Activated CD4-positive, alpha-beta T cell treated with anti-CD3 and anti-CD28 coated beads, Interleukin-2, amount 50 U/mL, for 4 hours (primary cell): ENCODE data around the gene RDH13.
A peak's percentile ranks its signal among the peaks of the same experiment; 100 is the strongest.
"Not testable (repeated sequence)": the region's sequence is repeated elsewhere in the genome, so short reads cannot be mapped to it uniquely, and the experiment has no call there.

Experiments used
- DNase-seq, 2 experiments: peaks; one replicate each; pipeline ENCODE4 v3.0.0-alpha.2; 2020

Gene RDH13, protein sequence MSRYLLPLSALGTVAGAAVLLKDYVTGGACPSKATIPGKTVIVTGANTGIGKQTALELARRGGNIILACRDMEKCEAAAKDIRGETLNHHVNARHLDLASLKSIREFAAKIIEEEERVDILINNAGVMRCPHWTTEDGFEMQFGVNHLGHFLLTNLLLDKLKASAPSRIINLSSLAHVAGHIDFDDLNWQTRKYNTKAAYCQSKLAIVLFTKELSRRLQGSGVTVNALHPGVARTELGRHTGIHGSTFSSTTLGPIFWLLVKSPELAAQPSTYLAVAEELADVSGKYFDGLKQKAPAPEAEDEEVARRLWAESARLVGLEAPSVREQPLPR

DNA sequence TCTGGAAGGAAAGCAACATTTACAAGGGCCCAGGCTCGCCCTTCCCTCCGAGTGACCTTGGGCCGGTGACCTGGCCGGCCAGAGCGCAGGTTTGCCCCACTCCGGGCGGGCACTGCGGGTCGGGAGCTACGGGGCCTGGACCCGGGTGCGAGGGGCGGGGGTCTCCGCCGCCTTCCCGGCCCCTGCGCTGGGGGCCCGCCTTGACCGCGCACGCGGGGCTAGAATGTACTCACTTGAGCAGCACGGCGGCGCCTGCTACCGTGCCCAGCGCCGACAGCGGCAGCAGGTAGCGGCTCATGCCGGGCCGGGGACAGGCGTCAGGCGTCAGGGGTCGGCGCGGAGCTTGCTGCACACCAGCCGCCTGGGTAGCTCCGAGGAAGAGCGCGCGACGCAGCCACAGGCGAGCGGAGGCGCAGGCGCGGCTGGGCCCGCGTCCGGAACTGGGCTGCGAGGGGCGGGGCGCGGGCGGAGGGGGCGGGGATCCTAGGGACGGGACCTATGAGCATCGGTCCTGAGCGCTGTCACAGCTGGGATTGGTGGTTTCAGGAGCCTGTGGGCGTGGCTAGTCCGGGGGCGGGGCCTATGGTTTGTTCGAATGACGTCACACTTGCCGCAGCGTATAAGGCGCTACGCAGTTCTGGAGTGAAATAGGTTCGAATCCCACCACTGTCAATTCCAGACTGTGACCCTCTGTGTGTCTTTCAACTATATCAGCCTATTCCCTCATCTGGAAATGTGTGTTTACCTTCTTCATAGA lies at the start of gene RDH13:
Gene RDH13 (minus strand): TSS at position 414 of the 757 bp plus-strand sequence. CDS start 116 bp downstream, at position 298.
- DNase-seq, result peak; percentile 97 to 98

- no peak for DNase-seq
These were observed 49.4 kb upstream of the RDH13 start for GRCh38 chr19:55112246-55112776.

- DNase-seq, result no peak
These were observed 48.4 kb upstream of the RDH13 start for GRCh38 chr19:55111238-55111831.

DNA sequence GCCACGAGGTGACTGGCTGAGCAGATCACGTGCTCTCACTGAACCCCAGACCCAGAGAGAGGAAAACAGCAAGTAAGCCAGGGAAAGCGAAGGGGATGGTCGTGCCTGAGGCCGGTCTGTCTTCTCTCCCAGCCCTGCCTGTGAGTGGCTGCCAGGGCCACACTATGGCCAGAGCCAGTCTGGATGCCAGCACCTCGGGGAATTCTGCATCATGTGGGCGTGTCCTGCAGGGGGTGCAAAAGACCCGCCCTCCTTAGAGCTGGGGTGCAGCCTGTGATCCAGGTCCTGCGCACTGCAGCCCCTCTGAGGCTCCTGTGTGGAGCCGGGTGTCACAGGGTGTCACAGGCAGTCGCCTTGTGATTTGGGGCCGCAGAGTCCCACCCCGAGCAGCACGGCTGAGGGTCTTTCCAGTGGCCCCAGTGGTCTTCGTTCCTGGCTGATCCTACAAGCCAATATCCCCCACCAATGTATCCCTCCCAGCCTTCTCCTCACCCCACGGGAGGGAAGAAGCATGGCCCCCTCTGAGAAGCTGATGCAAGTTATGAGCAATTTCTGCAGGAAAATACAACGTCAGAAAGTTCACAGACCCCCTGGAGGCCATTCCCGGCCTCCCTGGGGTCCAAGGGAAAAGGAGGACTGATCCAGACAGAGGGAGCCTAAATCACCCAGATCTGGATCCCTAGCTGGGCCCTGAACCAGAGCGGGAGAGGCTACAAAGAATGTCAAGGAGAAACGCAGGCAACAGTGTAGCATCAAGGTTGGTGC lies 46.8 kb upstream of the RDH13 start:
- DNase-seq, result no peak

GRCh38 chr19:55107252-55107651 lies 44.3 kb upstream of the RDH13 start:
- not testable (repeated sequence) for DNase-seq

DNA sequence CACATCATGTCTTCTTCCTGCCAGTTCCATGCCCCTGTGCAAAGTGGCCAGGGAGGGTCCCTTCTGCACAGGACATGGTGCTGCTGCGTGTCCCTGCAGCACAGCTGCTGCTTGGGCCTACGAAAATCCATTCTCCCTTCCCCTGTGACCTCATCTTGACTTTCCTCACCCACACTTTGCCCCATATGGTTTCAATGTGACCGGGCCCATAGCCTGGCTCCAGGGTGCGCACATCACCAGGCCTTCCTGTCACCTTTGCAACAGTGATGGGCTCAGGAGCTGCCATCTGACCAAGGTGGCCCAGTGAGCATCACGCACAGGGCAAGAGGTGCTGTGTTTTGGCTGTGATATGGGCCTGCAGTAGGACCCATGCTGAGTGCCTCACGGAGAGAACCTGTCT lies 43.6 kb upstream of the RDH13 start:
- DNase-seq, result no peak

DNA sequence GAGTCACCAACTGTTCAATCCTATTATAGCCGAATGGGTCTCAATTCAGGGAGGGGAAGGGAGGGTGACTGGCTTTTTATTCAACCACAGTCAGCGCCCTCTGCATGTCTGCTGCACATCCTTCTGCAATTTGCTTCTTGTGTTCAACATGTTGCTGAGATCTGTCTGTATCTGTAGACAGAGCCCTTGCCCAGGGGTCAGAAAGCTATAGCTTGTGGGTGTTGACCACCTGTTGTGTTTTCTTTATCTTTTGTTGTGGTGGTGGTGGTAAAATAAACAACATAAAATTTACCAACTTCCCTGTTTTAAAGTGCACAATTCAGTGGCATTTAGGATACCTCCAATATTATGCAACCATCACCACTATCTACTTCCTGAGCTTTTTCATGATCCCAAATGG lies 42.3 kb upstream of the RDH13 start:
- no peak for DNase-seq

- DNase-seq, result no peak
These were observed 40.2 kb upstream of the RDH13 start for GRCh38 chr19:55103190-55103589.

DNA sequence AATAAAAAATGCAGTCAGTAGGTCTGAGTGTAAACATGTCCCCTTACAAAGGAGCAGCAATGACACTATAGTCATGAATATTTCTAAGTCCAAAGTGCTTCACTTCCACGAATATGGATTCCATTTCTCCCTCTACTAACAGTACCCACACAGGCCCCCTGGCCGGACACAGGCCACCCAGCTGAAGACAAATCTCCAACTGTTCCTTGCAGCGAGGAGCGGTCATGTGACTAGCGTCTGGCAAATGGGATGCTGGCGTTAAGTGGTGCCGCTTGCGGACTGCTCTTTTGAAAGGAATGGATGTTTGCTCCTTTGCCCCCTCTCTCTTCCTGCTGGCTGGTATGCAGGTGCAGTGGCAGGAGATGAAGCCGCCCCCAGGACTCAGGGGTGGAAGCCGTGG lies 38.3 kb upstream of the RDH13 start:
- no peak for DNase-seq

DNA sequence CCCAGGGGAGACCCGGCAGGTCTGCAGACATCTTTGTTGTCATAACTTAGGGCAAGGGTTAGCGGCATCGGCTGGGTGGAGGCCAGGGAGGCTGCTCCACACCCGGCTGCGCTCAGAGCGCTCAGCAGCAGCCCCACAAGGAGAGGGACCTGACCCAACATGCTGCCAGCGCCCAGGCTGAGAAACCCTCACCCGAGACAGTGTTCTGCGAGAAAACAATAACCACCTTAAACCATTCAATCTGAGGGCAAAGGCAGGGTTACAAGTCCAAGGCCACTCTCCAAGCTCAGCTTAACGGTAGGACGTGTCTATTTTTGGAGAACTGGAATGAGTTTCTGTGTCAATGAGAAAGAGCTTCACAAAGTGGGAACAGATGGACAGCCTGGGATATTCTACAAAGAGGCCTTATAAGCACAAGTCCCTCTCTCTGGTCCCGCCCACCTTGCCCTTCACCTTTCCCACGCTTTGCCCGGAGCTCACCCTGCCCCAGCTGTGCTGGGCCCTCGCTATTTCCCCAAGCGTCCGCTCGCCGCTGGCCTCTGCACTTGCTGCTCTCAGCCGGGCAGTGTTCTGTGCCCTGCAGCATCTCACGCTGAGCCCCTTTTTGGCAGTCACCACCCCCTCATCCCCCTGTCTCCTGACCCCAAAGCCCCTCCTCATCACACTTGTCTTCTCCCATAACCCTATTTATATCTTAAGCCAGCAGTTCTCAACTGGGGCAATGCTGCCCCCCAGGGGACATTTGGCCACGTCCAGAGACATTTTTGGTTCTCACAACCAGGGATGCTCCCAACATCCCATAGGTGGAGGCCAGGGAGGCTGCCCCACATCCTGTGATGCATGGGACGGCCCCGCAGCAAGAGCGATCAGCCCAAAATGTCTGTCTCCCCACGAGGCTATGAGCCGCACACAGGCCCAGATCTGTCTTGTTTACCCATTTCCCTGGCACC lies 36.9 kb upstream of the RDH13 start:
- DNase-seq, result no peak

DNA sequence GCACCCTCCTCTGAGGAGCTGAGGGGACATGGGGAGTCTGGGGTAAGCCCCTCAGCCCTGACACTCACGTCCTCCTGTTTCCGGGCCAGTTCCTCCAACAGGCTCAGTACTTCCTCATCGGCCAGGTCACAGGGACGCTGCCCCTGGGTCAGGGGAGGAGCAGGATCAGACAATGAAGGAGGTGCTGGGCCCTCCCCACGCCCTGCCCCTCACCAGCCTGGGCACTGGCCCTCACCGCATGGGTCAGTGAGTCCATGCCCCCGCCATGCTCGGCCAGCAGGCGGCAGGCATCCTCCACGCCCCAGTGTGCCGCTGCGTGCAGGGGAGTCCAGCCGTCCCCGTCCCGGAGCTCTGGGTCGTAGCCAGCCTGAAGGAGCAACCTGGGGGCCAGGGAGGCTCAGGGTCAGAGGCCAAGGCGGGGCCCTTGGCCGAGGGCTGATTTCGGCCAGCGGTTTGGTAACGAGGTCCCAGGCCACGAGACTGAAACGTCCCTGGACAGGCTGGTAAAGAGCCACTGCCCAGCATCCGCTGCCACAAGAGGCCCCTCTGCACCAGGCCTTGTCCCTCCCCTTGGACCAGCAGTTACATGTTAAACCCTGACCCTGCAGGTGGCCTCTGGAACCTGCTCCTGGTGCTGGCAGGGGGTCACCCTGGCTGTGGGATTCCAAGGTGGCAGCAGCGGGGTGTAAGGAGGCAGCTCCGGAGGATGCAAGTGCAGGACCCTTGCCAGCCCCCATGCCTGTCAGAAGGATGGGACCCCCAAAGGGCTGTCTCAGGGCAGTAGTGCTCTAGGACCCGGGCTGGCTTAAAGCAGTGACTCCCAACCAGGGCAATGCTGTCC lies 36.0 kb upstream of the RDH13 start:
- no peak for DNase-seq

DNA sequence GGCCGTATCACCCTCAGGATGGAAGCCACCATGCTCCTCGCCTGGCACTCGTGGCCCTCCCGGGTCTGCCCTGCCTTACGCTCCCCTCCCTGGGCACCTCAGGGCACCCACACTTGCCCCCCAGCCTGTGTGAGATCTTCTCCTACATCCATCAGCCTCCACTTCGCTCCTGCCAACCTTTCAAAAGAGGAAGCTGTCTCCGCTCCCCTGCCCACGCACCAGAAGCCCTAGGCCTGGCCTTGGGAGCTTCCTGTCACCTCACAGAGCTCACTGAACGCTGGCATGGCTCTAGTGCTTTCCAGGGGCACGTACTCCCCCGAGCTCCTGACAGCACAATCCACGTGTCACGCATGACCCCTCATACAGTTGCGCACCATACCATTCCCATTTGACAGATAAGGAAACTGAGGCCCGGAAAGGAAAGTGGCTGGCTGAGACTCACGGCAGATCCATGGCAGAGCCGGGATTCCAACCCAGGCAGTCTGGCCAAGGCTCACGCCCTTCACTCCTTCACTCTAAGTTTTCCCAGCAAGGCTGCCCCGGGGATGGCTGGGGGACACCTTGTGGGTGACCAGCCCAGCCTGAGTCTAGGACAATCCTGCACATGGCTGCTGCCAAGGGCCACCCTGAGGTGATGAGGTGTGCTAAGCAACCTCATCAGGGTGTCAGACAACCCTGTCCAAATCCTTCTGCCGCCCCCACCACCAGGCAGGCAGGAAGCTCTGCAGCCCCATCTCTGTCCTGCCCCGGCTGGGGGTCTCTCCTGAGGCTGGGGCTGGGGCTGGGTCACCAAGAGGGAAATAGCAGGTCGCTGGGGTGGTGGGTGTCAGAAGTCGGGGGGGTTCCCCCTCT lies 35.1 kb upstream of the RDH13 start:
- DNase-seq, result no peak

DNA sequence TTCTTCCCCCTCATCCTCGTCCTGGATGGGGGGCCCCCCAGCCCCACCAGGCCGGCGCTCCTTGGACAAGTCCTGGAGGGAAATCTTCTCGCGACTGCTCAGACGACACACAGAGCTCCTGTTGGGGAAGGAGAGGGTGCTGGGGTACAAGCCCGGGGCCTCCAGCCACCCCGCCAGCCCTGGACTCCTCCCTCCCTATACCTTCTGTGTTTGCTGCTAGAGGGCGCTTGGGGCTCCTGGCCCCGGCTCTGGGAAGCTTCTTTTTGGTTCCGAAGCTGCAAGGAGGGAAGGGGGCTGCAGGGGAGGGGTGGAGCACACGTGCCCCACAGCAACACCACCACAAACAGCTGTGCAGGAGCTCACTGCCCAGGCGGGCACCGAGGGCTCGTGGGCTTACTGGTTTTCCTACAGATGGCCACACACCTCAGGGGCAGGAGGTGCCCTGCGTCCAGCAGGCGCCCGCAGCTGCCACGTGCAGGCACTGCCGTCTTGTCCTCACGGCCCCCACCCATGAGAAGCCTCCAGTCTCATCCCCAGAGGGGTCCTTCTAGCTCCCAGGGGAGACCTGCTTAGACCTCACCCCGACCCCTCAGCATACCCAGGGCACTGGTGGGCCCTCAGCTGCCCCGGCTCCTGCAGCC lies 33.2 kb upstream of the RDH13 start:
- DNase-seq, result no peak

DNA sequence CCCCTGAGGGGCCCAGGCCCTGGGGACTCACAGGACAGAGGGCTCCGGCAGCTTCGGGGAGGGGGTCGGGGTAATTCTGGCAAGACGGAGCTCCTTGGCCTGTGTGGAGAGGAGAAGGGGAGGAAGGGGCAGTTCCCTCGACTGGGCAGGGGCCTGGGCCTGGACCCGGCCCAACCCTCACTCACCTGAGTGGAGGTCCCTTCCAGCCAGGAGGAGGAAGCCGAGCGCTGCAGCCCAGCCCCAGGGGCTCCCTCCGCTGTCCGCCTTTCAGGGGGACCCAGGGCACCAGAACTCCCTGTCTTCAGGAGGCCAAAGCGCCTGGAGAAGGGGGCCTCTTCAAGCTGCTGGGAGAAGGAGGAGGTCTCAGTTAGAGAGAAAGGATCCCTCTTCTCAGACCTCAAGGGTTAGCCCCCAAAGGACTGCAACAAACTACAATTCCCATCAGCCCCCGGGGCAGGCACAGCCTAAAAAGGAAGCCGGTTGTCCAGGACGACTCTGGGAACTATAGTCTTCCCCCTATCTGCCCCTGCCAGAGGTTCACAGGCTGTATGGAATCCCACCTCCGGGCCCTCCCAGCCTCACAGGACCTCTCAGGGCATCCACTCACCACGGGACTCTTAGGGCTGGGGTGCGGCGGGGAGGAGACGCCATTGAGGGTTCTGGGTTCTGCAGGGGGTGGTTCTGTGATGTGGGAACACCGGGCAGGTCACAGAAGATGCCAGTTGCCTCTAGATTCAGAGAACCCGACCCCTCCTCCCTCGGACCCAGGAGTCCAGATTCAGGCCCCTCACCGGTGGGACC lies 32.5 kb upstream of the RDH13 start:
- no peak for DNase-seq

- DNase-seq, result no peak
These were observed 31.7 kb upstream of the RDH13 start for GRCh38 chr19:55094456-55095259.

DNA sequence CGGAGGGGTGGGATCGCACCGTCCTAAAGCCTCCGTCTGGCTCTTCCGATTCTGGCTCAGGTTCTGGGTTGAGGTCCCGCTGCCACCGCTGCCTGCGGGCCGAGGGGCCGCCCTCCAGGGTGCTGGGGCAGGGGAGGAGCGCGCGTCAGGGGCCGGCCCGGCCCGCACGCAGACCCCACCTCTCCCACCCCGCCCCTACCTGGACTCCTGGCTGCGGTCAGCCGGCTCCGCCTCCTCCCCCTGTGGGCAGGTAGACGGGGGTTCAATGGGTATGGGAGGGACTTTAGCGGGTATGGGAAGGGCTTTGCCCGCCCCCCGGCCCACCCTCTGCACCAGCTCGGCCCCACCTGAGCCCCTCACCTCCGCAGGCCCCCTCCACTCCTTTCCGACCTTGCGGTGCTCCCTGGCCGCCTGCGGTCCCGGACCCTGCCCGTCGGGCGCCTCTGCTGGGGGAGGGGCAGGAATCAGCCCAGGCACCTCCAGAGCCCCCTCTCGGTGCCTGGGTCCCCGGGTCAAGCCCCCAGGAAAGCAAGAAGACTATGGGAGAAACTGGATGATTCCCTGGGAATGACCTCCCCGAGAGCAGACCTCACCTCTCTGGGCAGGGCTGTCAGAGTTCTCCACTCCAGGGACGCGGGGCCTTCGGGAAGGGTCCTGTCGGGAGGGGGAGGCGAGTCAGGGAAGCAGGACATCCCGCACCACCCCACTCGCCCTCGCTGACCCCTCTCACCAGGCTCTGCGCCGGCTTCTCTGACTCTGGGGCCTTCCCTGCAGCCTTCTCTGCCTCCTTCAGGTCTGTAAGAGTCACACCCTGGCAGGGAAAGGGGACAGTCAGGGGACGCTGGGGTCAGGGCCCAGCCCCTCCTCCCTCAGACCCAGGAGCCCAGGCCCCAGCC lies 29.7 kb upstream of the RDH13 start:
- no peak for DNase-seq
